ENCODE results near the gene SYDE1.

DNA sequence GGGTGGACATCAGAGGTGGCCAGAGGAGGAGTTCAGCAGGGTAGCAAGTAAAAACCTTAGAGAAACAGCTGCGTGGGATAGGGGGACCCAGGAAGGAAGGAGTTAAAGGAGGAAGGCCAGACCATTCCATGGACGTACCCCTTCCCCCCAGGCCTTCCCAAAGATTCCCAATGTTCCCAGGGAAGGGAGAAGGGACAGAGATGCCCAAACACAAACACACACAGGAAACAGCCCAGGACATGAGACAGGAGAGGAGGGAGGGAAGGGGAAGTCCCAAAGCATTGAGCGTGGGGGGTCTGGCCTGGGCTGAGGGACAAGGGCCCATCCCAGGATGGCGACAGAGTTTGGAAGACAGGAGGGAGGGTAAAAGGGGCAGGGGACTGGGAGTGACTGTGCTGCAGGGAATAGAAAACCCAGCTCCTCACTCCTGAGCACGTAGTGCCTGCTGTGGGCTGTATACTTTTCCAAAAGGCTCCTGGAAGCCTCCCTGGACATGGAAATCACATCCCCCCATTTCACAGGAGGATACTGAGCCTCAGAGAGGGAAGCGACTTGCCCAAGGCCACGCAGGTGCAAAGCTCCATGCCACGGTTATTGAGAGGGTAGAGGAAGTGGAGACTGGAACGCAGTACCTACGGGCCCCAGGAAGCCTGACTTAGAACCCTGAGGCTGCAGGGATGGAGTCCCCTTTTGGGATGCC, 1.1 kb downstream of the SYDE1 start:
- TF ChIP-seq, protein P1, sequence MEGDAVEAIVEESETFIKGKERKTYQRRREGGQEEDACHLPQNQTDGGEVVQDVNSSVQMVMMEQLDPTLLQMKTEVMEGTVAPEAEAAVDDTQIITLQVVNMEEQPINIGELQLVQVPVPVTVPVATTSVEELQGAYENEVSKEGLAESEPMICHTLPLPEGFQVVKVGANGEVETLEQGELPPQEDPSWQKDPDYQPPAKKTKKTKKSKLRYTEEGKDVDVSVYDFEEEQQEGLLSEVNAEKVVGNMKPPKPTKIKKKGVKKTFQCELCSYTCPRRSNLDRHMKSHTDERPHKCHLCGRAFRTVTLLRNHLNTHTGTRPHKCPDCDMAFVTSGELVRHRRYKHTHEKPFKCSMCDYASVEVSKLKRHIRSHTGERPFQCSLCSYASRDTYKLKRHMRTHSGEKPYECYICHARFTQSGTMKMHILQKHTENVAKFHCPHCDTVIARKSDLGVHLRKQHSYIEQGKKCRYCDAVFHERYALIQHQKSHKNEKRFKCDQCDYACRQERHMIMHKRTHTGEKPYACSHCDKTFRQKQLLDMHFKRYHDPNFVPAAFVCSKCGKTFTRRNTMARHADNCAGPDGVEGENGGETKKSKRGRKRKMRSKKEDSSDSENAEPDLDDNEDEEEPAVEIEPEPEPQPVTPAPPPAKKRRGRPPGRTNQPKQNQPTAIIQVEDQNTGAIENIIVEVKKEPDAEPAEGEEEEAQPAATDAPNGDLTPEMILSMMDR (IDR thresholded peaks at IDR 0.05), result no peak
- TF ChIP-seq EZH2 (IDR thresholded peaks at IDR 0.05; ENCODE audit: borderline replicate concordance, insufficient read depth, low read depth, low read length, poor library complexity, severe bottlenecking), result no peak

Data from B cell (primary cell).